Endodermal cell (in vitro differentiated cells): ENCODE results near the gene EED. TPM values are rescaled to one million over a fixed set of nuclear protein-coding genes. Genes with fewer than 3 reads are reported as not detected.

Experiments used
- DNase-seq: peaks from one replicate; pipeline ENCODE4 v3.0.0-alpha.2; 2017
- H3K27ac ChIP-seq: 2 replicates; pipeline ENCODE4 v1.5.1; 2013; ENCODE audit warnings: mild to moderate bottlenecking, low read depth, low read length, moderate library complexity
- H3K27me3 ChIP-seq: 2 replicates; pipeline ENCODE4 v1.6.1; 2013; ENCODE audit warnings: mild to moderate bottlenecking, low read length, moderate library complexity; ENCODE audit not compliant: insufficient read depth, control insufficient read depth, poor library complexity, severe bottlenecking
- H3K36me3 ChIP-seq: 2 replicates; pipeline ENCODE4 v1.7.0; 2013; ENCODE audit warnings: mild to moderate bottlenecking, low read length, moderate library complexity; ENCODE audit not compliant: control insufficient read depth, insufficient read depth
- H3K4me1 ChIP-seq: one replicate; pipeline ENCODE4 v1.7.0; 2013; ENCODE audit warnings: low read length; ENCODE audit not compliant: control insufficient read depth, insufficient read depth
- H3K4me3 ChIP-seq: 2 replicates; pipeline ENCODE4 v1.5.1; 2013; ENCODE audit warnings: mild to moderate bottlenecking, low read length, moderate library complexity
- H3K9ac ChIP-seq: 2 replicates; pipeline ENCODE4 v1.6.1; 2013; ENCODE audit warnings: mild to moderate bottlenecking, low read length, moderate library complexity; ENCODE audit not compliant: poor library complexity, severe bottlenecking; ENCODE audit errors: extremely low read depth
- H3K9me3 ChIP-seq: 2 replicates; pipeline ENCODE4 v1.6.1; 2013; ENCODE audit warnings: mild to moderate bottlenecking, low read length, moderate library complexity; ENCODE audit not compliant: control insufficient read depth
- H3K27ac Mint-ChIP-seq: 2 replicates; pipeline ENCODE4 v1.8.0; 2020; ENCODE audit warnings: mixed read lengths
- H3K27me3 Mint-ChIP-seq: 2 replicates; pipeline ENCODE4 v1.8.0; 2021; ENCODE audit warnings: mild to moderate bottlenecking, mixed read lengths; ENCODE audit not compliant: insufficient read depth
- H3K36me3 Mint-ChIP-seq: 2 replicates; pipeline ENCODE4 v1.8.0; 2020; ENCODE audit warnings: low read depth, mixed read lengths
- H3K4me1 Mint-ChIP-seq: 2 replicates; pipeline ENCODE4 v1.8.0; 2020; ENCODE audit warnings: mixed read lengths
- H3K4me3 Mint-ChIP-seq: 2 replicates; pipeline ENCODE4 v1.8.0; 2020; ENCODE audit warnings: mild to moderate bottlenecking, moderate library complexity, mixed read lengths
- H3K9me3 Mint-ChIP-seq: 2 replicates; pipeline ENCODE4 v1.8.0; 2020; ENCODE audit warnings: mild to moderate bottlenecking, mixed read lengths
- CTCF ChIP-seq: fragments of 200-600 bp; sonication (generic); conservative IDR thresholded peaks from 2 replicates; pipeline ENCODE4 v1.5.0; 2021; ENCODE audit warnings: antibody characterized with exemption, mild to moderate bottlenecking
- WGBS, 2 experiments: methylation state at CpG; one replicate each; pipeline versions ENCODE4 v1.1.5 to v1.1.7; 2013; ENCODE audit warnings: missing lambda C conversion rate in 2 of 2, mixed read lengths in 1 of 2; ENCODE audit not compliant: insufficient coverage in 1 of 2, insufficient read length in 1 of 2; 5-methylcytosine and 5-hydroxymethylcytosine counted together
- total RNA-seq, 2 donors: library from RNA; stranded (reverse); fragmentation: NEBNext Ultra II Directional in 1 of 2; extraction: Animal tissue kit (Norgen Biotek cat#: 25700) in 1 of 2; gene quantifications; 2 replicates in 1 of 2; 3 replicates in 1 of 2; pipeline ENCODE4 v1.2.1, GENCODE V29; 2021

Gene EED
- total RNA-seq, 2 donors from 2014 or later = 29.2 to 39.2 TPM

DNA sequence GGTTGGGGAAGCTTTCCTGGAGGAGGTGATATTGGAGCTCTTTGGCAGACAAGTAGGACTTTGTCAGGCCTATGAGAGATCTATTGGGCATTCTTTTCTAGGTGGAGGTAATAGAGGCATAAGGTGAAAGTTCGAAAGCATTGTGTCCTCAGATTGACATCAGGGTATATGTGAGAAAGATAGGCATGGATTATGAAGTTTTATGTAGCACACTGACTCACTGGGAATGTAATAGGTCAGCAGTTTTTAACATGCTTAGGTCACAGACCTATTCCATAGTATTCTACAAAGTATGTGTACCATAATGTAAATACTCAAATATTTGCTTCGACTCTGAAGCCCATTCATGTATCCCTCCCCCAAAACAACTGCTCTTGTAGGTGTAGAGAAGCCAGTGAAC lies 69.2 kb downstream of the EED start:
- Histone ChIP-seq H3K4me1 (peaks cover 2% of the 10 kb centered on the region), H3K27me3 (no peaks in the 10 kb centered on the region), H3K4me3 (no peak overlapping the region), H3K36me3 (peaks cover 32% of the 10 kb centered on the region), H3K27ac (no peak overlapping the region), H3K9me3 (peaks cover 13% of the 10 kb centered on the region), H3K9ac (no peak overlapping the region)
- H3K27me3 Mint-ChIP-seq = no peaks in the 10 kb centered on the region
- WGBS, 2 experiments = 88 to 100% methylated on average over 1 of the region's 2 CpGs
- peak overlapping the region; percentile 42 for H3K27ac Mint-ChIP-seq
- H3K4me1 Mint-ChIP-seq = peaks cover 41% of the 10 kb centered on the region
- no peak for DNase-seq
- TF ChIP-seq CTCF = no peak
- no peak overlapping the region for H3K4me3 Mint-ChIP-seq
- peaks cover 61% of the 10 kb centered on the region for H3K36me3 Mint-ChIP-seq
- peaks cover 15% of the 10 kb centered on the region for H3K9me3 Mint-ChIP-seq

GRCh38 chr11:86314636-86315035 lies 70.1 kb downstream of the EED start:
- no peak overlapping the region for H3K9ac ChIP-seq
- peaks cover 59% of the 10 kb centered on the region for H3K36me3 Mint-ChIP-seq
- H3K4me3 ChIP-seq = no peak overlapping the region
- H3K27me3 ChIP-seq = no peaks in the 10 kb centered on the region
- peaks cover 2% of the 10 kb centered on the region for H3K4me1 ChIP-seq
- no peaks in the 10 kb centered on the region for H3K27me3 Mint-ChIP-seq
- H3K27ac Mint-ChIP-seq = peak overlapping the region; percentile 66
- peaks cover 11% of the 10 kb centered on the region for H3K9me3 Mint-ChIP-seq
- H3K4me3 Mint-ChIP-seq = no peak overlapping the region
- H3K4me1 Mint-ChIP-seq = peaks cover 41% of the 10 kb centered on the region
- peaks cover 13% of the 10 kb centered on the region for H3K9me3 ChIP-seq
- peaks cover 37% of the 10 kb centered on the region for H3K36me3 ChIP-seq
- 24 to 83% methylated on average over 1 to 2 of the region's 2 CpGs for WGBS, 2 experiments
- H3K27ac ChIP-seq = no peak overlapping the region
- DNase-seq = peak; percentile 54
- TF ChIP-seq CTCF = no peak

Other genes with a start within 250 kb of the EED start
- gene PICALM, start 175.7 kb upstream of the EED start, total RNA-seq = 100 to 1,000 TPM; 120 to 129 TPM
- gene HIKESHI, start 57.5 kb downstream of the EED start, total RNA-seq = 10 to 100 TPM; 67.5 to 76.3 TPM
- 10 to 100 TPM; 33.3 to 34.0 TPM for gene CCDC81, start 130.1 kb downstream of the EED start, total RNA-seq